Measurements from ENCODE around the gene ZBTB38.

Gene ZBTB38

DNA sequence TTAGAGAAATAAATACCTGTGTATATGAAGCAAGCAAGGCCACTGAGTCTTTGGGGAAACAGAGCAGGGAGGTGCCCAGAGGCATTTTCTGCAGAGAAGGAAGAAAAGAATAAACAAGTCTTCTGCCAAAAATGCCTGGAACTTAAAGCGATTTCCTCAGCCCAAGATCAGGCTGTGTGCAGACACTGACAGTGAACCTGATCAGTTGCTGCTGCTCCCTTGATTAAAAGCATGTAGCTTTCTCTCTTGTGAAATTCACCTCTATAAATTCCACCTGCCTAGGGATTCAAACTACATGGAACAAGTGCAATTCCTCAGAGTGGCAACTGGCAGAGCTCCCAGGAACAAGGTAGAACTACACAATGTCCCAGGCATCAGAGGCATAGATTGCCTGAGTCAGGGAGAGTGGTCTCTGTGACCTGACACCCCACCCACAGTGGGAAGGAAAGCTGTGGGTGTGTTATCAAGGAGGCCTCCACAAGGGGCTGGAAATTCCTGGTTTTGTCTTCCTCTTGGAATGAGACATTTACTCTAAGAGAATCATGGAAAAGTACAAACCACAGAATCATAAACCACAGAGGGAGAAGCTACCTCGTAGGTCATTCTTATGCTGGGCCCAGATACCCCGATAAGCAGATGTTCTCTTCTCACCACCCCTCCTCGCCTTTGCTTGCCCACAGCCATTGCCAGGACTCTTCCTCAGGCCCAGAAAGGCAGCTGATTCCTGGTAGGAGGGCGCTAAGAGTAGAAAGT, 1.8 kb upstream of the ZBTB38 start:
- DNase-seq (ENCODE audit: low spot score) = peak; percentile 21

GRCh38 chr3:141367038-141367730, 1.1 kb upstream of the ZBTB38 start:
- DNase-seq (ENCODE audit: low spot score) = peak; percentile 25

DNA sequence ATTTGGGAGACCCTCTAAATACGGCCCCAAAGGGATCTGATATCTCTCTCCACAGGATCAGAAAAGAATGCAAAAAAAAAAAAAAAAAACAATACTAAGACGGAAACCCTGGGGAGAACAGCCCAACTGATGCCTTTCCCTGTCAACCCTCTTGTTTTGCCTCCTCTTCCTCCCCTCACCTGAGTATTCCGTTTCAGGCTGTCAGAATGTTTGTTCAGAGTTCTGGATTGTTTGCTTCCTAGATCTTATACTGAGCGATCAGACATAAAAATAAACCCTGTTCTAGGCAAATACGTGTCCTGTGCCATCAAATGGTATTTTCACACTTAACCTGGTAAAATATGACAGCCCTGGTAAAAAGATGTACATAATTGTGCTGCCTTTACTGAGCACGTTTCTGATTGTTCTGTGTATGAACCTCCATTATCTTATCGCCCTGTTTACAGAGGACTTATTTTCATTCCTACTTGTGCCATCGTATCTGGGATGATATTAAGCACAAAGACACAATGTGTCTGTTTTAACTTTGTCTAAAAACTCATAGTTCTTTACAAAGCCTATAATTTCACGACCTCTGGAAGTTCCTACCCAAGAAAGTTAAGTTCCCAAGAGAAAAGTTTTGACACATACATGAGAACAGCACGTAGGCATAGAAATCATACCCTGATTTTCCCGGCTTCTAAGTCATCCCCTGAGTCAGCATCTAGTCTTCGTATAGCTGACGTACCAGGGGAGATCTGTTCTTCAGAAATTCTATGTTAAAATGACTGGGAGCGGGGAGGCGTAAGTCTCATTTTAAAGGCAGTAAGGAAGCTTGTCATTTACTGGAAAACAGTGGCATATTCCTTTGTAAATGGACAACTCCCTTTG, 856 bp downstream of the ZBTB38 start:
- DNase-seq (ENCODE audit: low spot score) = peak; percentile 56

GRCh38 chr3:141370065-141370533, 1.8 kb downstream of the ZBTB38 start:
- DNase-seq (ENCODE audit: low spot score) = peak; percentile 86

DNA sequence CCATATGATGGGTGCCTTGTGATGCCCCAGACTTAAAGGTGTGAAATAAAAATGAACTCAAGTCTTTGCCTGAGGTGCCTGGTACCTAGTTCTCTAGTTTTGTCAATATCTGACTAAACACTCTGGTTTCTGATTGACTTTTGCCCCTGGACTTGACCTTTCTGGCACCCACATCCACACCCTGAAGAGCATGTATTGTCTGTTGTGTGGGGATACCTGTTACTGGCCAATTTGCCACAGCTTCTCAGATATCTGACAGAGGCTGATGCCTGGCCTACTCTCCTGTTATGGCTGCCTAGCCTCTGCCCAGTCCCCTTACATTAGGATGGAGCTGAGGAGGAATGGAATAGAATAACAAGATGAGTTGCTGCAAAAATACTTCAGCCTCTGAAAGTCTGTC, 3.6 kb downstream of the ZBTB38 start:
- no peak for DNase-seq (ENCODE audit: low spot score)

DNA sequence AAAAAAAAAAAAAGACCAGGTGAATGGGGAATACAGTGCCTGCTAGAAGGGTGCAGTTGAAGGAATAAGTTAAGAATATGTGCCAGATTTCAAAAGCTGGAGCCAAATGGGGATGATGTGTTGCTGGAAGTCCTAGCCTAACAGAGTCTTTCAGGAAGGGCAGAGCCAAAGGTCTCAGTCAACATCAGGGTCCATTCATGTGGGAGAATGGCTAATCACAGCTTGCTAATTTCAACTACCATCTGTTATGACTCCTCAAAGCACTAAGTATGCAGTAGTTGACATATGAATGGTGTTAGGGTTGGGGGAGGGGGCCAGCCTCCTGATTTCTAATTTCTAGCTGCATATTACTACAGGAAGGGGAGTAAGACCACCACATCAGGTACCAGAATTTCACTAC, 4.4 kb downstream of the ZBTB38 start:
- no peak for DNase-seq (ENCODE audit: low spot score)

GRCh38 chr3:141373232-141373631, 4.9 kb downstream of the ZBTB38 start:
- no peak for DNase-seq (ENCODE audit: low spot score)

- no peak for DNase-seq (ENCODE audit: low spot score)
These were observed 5.6 kb downstream of the ZBTB38 start for GRCh38 chr3:141373768-141374526.

DNA sequence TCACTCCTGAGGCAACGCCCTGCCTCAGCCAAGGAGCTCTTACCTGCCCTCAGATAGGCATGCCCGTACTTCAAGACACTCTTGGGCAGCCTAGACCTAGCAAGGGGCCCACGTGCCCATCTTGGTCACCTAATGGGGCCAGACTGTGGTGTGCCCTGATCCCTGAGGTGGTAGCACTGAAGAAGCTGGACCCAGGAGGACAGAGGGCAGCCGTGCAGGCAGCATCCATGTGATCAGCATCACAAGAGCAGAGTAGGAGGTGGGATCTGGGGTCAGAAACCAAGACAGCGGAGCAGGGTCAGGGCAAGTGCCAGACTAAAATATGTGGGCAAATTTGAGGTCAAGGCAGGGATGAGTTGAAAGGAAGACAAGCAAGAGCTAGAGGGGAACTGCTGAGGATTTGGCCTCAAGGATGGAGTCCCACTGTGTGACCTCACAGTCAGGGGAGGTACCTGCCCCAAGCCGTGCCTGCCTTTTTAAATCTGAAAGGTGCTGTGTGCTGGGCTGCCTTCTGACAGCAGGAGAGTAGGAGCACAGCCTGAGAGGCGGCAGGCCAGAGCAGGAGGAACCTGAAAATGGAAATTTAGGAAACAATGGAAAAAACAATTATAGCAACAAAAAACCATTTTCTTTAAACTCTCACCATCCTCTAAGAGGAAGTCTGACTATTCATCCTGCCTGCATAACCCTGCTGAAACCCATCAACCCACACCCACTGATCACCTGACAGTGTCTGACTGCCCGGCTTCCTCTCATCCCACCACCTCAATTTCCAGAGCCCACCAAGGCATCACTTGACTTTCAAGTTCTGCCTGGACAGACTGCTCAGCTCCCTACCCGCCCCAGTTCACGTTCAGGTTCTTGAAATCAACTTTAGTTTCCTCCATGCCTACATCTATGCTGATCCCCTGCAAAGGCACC, 7.3 kb downstream of the ZBTB38 start:
- DNase-seq (ENCODE audit: low spot score) = no peak

DNA sequence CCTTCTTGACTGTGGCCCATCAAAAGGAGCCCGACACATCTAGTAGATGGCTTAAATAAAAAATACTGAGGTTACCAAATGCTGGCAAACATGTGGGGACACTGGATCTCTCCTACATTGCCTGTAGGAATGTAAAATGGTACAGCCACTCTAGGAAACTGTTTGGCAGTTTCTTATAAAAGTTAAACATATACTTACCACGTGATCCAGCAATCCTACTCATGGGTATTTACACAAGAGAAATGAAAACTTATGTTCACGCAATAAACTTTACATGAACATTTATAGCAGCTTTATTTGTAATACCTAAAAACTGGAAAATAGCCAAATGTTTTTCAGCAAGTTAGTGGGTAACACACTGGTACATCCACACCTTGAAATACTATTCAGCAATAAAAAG, 9.1 kb downstream of the ZBTB38 start:
- no peak for DNase-seq (ENCODE audit: low spot score)

- no peak for DNase-seq (ENCODE audit: low spot score)
These were observed 10.3 kb downstream of the ZBTB38 start for GRCh38 chr3:141378556-141378955.

DNA sequence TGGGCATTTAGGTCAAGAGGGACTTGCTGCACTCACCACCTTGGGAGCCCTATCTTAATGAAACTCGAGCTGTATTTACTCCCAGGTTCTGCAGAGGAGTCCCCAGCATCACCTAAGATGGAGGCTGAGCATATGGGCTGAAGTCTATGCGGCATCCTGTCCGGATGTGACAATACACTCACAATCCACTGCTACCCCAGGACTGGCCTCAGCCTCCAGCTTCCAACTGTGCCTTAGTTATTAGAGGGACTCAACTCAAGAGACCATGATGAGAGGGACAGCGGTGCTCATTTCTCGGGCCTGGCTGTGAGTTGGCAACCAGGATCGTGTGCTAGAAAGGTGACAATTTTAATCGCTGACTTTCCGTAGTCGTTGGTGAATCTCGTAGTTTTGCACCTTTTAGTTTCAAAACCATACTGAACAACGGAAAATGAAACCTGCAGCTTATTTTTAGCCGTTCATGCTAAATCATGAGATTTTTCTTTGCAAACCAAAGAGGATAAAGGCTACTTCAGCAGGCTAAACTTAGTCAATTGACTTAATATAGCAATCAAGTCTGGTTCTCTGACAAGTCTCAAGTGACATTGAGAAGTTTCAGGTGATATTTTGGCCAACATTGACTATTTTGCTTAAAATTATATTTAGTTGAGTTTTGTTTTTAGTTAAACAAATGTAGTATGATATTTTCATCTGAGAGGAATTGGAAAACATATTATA, 11.1 kb downstream of the ZBTB38 start:
- DNase-seq (ENCODE audit: low spot score) = no peak

- no peak for DNase-seq (ENCODE audit: low spot score)
These were observed 12.0 kb downstream of the ZBTB38 start for GRCh38 chr3:141380279-141380678.

DNA sequence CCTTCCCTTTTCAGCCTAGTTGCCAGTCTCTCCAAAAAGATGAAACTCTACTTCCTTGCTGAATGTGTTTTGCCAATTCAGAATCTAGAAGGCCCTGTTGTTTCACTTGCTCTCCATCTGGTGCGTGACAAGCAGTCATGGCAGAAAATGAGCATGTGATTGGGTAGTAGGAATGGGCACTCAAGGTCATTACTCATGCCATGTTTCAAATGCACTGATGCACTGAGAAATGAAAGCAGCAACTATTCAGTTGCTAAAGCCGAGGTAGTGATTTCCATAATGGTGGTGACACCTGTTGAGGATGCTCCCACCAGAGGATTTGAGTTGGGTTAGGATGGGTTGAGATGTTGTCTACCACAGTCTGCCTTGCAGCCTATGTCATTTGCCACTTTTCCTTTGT, 12.7 kb downstream of the ZBTB38 start:
- DNase-seq (ENCODE audit: low spot score) = no peak

DNA sequence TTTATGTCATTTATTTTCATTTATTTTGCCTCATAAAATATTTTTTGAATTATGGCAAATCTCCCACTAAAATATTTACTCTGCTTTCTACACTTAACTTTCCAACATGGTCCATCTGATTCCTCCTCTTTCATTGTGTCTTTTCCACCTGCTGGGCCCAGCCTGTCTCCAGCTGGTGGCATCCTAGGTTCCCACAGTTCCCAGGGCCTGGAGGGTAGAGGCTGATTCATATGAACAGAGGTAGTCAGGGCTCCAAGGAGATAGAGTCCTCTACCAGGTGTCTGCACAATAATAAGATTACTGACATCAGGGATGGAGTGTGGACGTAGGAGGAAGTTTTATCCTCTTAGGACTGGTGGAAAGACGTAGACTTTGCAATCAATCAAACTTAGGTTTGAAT, 14.3 kb downstream of the ZBTB38 start:
- DNase-seq (ENCODE audit: low spot score) = no peak

DNA sequence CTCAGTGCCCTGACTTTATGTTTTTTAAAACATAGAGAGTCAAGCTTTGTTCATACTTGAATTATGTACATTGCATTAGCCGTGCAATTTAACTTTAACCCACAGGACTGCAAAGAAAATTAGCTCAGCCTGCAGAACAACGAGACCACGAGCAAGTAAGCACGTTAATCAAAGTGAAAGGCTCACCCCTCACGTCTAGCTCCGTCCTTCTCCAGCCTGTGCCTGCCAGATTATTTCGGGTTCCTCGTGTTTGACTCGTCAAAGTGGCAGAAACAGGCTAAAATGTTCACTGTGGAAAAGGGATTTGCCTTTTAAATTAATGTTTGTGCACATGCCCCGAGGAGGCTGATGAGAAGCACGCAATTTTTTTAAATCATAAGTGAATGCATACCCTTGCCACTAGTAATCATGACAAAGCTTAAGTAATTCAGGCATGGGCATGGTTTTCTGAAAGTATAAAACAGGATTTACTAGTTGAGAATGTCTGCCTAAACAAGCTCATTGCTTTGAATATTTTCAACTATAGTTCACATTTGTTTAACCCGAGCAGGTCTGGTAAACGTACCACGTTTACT, 15.3 kb downstream of the ZBTB38 start:
- no peak for DNase-seq (ENCODE audit: low spot score)

- DNase-seq (ENCODE audit: low spot score) = no peak
These were observed 15.9 kb downstream of the ZBTB38 start for GRCh38 chr3:141384157-141384556.

DNA sequence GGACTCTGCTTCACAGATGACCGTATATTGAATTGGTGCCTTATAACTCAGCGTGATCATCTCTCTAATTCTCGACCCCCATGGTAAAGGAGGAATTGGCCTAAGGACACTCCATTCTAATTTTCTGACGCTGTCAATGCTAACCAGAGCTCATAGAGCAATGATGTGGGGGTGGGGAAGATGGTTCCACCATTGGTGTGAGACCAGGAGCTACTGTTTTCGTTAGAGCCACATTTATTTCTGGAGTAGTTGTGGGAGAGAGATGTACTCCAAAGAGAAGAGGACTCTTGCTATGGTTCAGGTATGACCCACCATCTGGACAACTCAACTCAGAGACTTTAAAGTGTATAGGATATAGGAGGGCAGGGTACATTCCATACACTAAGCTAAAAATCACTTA, 16.3 kb downstream of the ZBTB38 start:
- no peak for DNase-seq (ENCODE audit: low spot score)

DNA sequence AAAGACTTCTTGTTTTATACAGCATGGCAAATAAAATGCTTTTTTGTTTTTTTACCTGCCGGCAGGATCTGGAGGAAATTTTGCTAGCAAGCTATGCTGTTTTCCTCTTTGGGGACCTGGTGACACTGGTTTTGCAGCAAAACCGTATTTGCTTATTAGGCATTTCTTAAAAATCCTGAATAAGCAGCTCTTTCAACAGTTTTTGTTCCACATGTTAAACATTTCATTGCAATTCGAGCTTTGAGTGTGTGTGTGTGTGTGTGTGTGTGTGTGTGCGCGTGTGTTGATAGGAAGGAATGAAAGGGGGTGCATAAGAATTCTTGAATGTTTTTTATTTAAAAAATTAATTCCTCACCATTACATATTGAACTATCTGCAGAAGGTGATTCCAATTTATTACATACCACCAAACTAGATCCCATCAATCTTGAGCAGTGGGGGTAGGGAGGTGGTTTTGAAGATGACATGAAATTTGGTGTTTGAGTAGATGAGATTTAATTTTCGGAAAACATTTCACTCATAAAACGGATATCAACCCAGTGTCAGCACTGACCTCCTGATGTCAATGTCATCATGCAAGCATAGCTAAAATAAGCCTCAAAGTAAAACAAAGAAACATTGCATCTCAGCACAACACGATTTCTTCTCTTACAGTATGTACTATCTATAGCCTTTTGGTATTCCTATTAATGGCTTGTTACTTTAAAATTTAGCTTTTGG, 17.3 kb downstream of the ZBTB38 start:
- DNase-seq (ENCODE audit: low spot score) = no peak

Measured in kidney capillary endothelial cell (primary cell).